AG09319 (cell line): ENCODE data around the gene DCDC2C.

ENCODE experiments used
- DNase-seq: peaks from one replicate; pipeline ENCODE4 v3.0.0-alpha.2; 2010; ENCODE audit warnings: low read depth; ENCODE audit errors: extremely low read depth
- TF ChIP-seq, protein P1 (sequence below): IDR thresholded peaks from 2 replicates; pipeline ENCODE4 v1.5.1; 2011; ENCODE audit warnings: low read depth, mild to moderate bottlenecking, inconsistent platforms, low read length, moderate library complexity

DCDC2C gene

DNA sequence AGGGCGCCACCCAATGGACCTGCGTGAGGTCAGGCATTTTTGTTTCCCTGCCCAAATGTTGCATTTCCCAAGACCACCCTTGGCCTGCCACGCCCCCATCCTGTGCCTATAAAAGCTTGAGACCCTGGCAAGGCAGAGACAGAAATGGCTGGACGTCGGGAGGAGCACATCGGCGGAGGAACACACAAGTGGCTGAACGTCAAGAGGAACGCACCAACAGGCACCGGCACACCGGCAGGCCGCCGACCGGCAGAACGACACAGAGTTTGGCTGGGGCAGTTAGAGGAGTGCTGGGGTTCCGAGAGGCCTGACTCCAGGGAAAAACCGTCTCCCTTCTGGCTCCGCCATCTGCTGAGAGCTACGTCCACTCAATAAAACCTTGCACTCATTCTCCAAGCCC lies 35.9 kb downstream of the DCDC2C start:
- TF ChIP-seq, protein P1, sequence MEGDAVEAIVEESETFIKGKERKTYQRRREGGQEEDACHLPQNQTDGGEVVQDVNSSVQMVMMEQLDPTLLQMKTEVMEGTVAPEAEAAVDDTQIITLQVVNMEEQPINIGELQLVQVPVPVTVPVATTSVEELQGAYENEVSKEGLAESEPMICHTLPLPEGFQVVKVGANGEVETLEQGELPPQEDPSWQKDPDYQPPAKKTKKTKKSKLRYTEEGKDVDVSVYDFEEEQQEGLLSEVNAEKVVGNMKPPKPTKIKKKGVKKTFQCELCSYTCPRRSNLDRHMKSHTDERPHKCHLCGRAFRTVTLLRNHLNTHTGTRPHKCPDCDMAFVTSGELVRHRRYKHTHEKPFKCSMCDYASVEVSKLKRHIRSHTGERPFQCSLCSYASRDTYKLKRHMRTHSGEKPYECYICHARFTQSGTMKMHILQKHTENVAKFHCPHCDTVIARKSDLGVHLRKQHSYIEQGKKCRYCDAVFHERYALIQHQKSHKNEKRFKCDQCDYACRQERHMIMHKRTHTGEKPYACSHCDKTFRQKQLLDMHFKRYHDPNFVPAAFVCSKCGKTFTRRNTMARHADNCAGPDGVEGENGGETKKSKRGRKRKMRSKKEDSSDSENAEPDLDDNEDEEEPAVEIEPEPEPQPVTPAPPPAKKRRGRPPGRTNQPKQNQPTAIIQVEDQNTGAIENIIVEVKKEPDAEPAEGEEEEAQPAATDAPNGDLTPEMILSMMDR = no peak
- no peak for DNase-seq

GRCh38 chr2:3741396-3741795 lies 38.0 kb downstream of the DCDC2C start:
- TF ChIP-seq, protein P1 = no peak
- DNase-seq = no peak

DNA sequence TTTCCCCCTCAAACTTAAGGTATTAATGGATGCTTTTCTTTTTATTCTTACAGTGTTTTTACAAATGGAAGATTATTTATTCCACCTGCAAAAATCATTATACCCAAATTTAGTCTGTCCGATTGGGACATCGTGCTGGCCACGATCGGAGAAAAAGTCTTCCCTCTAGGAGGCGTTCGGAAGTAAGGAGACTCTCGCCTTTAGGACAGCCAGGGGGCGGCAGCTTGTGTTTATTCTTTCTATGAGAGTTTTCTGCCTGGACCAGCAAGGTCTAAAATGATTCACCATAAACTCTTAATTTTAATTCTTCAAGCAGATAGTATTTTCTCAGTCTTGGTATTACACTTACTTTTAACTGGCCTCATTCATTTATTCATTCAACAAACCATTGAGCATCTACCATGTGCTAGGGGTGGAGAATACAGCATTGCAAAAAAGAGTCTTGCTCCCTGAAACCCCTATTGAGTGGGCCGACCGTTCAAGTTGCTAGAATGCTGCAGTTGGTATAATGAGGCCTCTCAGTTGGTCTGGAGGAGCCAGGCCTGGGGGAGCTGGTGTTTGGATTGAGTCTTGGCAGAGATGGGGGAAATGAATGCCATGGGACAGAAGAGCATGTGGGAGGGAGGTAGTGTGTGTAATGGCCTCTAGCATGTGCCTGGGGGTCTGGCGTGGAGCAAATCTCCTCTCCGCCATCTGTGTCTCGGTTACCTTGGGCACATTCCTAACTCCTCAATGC lies 38.7 kb downstream of the DCDC2C start:
- TF ChIP-seq, protein P1 = no peak
- DNase-seq = no peak

DNA sequence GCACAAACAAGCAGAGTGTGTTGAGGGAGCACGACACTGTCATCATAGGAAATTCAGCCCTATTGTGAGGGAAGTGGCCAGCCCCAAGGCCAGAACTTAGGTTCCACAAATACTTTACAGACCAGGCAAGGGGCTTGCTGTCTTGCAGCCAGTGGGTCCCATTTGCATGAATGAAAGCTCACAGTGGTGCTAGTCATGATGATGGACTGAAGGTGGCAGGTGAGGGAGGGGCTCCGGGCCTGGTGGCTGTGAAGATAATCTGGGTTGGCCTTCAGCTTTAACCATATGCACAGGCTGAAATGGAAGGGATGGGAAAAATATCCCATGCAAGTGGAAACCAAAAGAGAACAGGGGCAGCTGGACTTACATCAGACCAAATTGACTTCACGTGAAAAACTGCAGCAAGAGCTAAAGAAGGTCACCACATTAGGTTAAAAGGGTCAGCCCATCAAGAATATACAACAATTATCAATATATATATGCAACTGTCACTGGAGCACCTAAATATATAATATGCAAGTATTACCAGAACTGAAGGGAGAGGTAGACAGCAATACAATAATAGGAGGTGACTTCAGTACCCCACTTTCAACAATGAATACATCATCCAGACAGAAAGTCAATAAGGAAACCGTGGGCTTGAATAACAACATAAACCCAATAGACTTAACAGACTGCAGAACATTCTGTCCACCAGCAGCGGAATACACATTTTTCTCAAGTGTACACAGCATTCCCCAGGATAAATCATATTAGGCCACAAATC lies 39.6 kb downstream of the DCDC2C start:
- no peak for DNase-seq
- TF ChIP-seq, protein P1 = no peak

- TF ChIP-seq, protein P1 = no peak
- no peak for DNase-seq
Observed at GRCh38 chr2:3743951-3744555, 40.7 kb downstream of the DCDC2C start.

- DNase-seq = no peak
- TF ChIP-seq, protein P1 = no peak
Observed at GRCh38 chr2:3745920-3746319, 42.5 kb downstream of the DCDC2C start.
